GM18526 (cell line): Measurements from ENCODE around the gene KDM8.

Experiments
- POLR2A ChIP-seq: IDR thresholded peaks from 3 replicates; pipeline ENCODE4 v1.6.1; 2011; ENCODE audit not compliant: insufficient read length; ENCODE audit errors: extremely low read depth

KDM8 gene

GRCh38 chr16:27231692-27232060, 28.4 kb downstream of the KDM8 start:
- TF ChIP-seq POLR2A = no peak

DNA sequence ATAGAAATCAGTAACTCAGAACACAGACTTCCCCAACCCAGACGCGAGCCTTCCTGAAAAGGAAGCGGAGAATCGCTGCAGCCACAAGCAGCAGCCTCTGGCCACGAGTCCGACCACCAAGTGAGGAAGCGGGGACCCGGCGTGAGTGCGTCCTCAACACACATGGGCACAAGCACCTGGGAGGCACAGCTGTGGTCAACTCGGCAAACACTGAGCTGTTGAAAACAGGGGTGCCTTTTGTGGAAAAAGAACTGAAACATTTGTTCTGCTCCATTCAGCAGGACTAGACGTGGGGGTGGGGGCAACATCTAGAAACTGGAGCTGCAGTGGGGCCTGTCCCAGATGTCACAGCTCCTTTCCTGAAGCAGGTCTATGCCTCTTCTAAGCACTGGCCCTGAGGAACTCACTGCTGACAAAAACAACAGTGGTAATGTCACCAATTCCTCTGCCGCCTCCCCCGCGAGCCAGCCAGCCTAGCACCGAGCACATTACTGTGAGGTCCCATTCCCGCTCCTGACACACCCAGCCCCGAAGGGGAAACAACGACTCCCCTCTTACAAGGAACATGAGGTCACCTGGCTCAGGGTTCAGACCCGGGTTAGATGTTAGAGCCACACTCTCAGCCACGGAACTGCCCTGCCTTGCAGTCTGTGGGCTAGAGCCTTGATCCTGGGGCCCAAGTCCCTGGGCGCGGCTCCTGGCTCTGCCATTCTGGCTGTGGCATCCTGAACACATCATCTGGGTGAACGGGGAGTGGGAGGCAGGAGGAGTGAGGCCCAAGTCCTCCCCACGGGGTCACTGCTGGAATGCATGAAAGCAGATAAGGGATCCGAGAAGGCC, 29.0 kb downstream of the KDM8 start:
- no peak for TF ChIP-seq POLR2A

GRCh38 chr16:27232901-27233625, 29.7 kb downstream of the KDM8 start:
- no peak for TF ChIP-seq POLR2A

DNA sequence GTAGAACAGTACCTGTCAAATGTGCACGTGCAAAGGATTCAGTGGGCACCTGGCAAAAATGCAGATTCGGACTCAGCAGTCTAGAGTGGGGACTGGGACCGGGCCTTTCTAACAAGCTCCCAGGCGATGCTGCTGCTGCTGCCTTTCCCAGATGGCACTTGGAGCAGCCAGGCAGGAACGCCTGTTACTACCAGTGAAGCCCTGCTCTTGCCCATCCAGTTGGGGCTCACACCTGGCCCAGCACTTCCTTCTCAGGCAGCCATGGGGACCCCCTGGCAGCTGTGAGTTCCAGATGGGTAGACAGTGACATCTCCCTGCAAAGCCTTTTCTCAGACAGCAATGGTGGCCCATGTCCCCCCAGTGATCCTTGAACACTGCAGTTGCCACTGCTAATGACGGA, 30.4 kb downstream of the KDM8 start:
- no peak for TF ChIP-seq POLR2A

- no peak for TF ChIP-seq POLR2A
Measured at GRCh38 chr16:27234171-27234570, 30.8 kb downstream of the KDM8 start.

DNA sequence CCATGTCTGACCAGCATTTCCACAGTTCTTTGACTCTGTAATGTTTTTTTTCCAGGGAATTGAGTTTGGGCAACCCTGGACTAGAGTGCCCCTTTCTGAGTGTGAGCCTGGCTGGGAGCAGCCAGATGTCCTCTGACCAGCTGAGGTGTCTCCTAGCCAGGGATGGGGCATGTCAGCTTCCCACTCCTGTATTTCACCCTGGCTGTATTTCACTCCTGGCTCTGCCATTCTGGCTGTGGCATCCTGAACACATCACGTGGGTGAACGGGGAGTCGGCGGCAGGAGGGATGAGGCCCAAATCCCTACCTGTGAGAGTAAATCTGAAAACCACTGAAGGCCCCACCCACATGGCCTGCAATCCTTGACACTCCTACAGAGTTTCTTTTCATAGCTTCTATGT, 31.3 kb downstream of the KDM8 start:
- no peak for TF ChIP-seq POLR2A

DNA sequence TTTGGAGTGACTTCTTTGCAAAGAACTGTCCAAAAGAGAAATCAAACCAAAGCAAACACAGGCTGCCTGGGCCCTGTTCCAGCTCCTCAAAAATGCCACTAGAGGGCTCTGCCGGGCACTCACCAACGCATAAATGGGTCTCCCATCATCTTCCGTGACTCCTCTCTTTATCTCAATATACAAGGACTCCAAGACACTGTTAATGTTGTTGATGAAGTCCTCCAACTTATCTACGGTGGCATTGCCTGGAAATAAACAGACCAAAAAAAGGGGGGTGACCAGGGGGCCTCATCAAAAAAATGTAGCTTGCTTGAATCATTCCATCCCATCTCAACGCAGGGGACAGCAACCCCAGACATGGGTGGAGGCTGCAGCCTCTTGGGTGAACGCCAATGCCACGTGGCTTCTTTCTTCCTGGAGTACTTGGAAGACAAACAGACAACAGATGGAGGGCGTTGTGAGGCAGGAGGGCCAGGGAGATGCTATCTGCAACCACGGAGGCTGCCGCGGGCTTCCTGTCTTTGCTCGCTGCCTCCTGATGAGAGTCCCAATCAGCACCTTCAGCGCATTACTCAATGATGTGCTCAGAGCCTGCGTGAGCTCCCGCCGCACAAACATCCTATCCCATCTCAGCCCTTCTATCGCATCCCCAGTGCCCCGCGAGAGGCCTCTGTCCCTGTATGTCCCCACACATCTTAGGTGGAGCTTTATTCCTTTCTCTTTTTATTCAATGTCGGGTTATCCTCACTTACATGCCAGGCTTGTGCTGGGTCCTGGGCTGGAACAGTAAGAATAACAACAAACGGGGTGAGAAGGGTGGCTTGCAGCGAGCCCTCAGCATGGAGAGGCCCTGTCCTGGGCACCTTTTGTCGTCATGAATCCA, 32.0 kb downstream of the KDM8 start:
- TF ChIP-seq POLR2A = no peak

- no peak for TF ChIP-seq POLR2A
Measured at GRCh38 chr16:27235938-27236245, 32.6 kb downstream of the KDM8 start.

- no peak for TF ChIP-seq POLR2A
Measured at GRCh38 chr16:27236635-27237218, 33.4 kb downstream of the KDM8 start.

- TF ChIP-seq POLR2A = peak; percentile 24
Measured at GRCh38 chr16:27237219-27238015, 34.1 kb downstream of the KDM8 start.

DNA sequence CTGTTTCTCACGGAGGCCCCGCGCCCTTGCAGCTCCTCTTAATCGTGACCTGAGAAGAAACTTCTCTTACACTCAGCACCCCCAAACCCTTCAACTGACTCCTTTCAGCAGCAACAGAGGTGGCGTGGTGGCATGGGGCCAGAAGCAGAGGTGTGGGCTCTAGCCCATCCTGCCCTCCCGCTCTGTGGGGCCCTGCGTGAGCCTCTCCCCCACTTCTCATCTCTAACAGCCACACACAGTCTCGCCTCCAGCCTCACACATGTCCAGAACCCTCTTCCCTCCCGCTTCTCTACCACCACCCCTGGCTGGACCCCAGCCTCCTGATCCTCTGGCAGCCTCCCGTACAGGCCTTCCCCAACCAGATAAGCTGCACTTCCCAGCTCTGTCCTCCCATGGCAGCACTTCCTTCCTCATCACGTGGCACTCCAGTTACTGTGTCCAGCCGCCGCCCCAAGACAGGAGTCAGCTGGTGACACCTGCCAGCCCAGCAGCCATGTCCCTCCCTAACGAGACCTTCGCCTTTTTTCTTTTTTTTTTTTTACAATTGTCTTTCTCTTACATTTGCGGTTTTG, 34.8 kb downstream of the KDM8 start:
- TF ChIP-seq POLR2A = no peak

DNA sequence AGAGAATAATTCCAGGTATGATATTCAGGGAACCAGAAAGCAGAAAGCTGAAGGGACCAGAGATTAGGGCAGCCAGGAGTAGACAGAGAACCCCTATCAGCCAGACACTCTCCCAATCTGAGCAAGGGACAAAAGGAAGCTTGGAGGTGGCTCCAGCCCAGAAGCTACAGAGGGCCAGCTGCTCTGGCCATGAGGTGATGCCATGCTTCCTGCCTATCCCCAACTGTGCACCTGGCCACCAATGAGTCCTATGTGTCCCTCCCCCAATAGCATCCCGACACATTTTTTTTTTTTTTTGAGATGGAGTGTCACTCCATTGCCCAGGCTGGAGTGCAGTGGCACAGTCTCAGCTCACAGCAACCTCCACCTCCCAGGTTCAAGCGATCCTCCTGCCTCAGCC, 35.3 kb downstream of the KDM8 start:
- no peak for TF ChIP-seq POLR2A

- TF ChIP-seq POLR2A = no peak
Measured at GRCh38 chr16:27239026-27239425, 35.7 kb downstream of the KDM8 start.

GRCh38 chr16:27239906-27240655, 36.8 kb downstream of the KDM8 start:
- TF ChIP-seq POLR2A = no peak

DNA sequence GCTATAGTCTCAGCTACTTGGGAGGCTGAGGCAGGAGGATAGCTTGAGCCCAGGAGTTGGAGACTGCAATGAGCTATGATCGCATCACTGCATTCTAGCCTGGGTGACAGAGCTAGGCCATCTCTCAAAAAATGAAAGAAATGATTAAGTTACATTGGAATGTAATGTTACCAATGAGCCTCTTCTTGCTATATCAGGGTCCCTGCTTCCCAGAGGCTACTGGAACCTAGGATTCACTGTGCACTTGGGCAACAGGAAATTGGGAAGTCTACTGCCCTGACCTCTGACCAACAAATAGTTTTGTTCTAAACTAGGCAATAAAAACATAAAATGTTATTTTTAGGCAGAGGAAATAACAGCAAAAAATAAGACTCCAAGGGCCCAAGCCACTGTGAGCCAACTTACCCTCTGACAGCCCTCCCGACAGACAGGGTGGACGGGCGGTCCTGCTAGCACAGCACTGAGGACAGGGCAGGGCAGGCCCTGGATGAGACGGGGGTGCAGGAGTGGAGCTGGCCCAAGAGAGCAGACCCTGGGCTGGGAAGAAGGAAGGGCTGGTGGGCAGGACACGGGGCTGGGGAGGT, 37.7 kb downstream of the KDM8 start:
- TF ChIP-seq POLR2A = no peak
